CD4-positive, alpha-beta T cell treated with Interleukin-10 for 1 hour (primary cell): ENCODE measurements around the gene VAPA.

Source experiments
- DNase-seq: peaks from one replicate; pipeline ENCODE4 v3.0.0-alpha.2; 2020

Gene VAPA, protein sequence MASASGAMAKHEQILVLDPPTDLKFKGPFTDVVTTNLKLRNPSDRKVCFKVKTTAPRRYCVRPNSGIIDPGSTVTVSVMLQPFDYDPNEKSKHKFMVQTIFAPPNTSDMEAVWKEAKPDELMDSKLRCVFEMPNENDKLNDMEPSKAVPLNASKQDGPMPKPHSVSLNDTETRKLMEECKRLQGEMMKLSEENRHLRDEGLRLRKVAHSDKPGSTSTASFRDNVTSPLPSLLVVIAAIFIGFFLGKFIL

DNA sequence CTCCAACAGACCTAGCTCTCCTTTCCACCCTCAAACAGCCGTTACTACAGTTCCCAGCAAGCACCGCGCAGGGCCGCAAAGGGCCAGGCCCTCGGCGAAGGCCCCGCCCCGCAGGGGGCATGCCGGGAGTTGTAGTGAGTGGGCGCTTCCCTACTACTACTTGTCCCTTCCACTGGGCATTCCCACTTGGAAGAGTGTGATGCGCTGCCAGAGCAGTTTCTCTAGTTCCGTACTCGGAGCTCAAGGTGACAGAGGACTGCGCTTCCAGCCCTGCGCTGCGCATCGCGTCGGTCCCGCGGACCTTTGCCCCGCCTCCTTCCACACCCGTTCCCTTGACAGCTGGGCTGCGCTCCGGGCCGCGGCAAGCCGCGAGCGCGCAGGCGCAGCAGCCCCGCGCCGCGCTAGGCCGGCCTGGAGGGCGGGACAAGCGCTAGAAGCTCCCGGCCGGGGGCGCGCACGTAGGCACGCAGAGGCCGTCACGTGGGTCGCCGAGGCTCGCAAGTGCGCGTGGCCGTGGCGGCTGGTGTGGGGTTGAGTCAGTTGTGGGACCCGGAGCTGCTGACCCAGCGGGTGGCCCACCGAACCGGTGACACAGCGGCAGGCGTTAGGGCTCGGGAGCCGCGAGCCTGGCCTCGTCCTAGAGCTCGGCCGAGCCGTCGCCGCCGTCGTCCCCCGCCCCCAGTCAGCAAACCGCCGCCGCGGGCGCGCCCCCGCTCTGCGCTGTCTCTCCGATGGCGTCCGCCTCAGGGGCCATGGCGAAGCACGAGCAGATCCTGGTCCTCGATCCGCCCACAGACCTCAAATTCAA lies at the start of gene VAPA:
TSS of gene VAPA (plus strand) at position 491 of the 808 bp plus-strand sequence. CDS start at position 732, 241 bp downstream.
- peak; percentile 93 for DNase-seq

DNA sequence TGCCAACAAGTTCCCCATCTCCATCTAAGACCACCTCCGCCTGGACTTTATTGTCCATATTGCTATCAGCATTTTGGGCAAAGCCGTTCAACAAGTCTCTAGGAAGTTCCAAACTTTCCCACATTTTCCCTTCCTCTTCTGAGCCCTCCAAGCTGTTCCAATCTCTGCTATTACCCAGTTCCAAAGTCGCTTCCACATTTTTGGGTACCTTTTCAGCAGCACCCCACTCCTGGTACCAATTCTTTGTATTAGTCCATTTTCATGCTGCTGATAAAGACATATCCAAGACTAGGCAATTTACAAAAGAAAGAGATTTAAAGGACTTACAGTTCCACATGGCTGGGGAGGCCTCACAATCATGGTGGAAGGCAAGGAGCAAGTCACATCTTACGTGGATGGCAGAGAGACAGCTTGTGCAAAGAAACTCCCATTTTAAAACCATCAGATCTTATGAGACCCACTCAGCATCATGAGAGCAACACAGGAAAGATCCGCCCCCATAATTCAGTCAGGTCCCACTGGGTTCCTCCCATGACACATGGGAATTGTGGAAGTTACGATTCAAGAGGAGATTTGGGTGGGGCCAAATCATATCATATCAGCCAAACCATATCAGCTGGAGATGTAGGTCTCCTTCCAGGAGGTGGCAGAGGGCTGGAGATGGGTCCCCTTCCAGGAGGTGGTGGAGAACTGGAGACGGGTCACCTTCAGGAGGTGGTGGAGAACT lies 47.9 kb upstream of the VAPA start:
- DNase-seq: no peak

DNA sequence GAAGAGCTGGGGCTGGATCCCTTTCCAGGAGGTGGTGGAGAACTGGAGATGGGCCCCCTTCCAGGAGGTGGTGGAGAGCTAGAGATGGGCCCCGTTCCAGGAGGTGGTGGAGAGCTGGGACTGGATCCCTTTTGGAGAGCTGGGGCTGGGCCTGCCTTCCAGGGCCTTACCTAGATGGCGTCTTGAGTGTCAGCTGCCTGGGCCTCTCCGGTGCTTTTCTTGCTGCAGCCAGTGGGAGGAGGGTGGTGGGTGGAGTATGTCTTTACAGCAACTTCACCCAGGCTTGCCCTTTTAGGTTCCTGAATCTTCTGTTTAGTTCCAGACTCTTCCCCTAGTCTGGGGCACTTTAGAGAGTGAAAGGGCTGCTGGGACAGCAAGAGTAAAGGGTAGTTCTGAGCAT lies 47.2 kb upstream of the VAPA start:
- no peak for DNase-seq

DNA sequence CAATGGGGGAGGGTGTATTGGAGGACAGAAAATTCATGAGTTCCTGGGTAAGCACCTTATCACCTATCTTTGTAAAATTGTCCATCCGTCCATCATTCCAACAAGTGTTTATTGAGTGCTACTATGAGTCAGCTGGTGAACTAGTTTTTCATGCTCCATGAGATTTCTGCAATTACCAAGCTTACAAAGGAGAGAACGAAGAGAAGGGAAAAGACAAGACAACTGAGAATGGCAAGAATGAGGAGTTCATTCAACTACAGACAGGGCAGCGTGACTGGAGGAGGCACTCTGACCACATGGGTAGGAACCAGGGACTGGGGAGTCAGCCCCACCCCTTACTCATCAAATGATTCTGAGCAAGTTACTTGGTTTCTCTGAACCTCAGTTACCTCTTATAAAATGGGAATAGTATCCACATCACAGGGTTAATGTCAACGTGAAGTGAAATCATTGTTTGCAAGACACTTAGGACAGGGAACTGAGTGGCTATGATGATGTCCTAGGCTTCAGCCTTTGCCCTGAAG lies 46.7 kb upstream of the VAPA start:
- DNase-seq: no peak

DNA sequence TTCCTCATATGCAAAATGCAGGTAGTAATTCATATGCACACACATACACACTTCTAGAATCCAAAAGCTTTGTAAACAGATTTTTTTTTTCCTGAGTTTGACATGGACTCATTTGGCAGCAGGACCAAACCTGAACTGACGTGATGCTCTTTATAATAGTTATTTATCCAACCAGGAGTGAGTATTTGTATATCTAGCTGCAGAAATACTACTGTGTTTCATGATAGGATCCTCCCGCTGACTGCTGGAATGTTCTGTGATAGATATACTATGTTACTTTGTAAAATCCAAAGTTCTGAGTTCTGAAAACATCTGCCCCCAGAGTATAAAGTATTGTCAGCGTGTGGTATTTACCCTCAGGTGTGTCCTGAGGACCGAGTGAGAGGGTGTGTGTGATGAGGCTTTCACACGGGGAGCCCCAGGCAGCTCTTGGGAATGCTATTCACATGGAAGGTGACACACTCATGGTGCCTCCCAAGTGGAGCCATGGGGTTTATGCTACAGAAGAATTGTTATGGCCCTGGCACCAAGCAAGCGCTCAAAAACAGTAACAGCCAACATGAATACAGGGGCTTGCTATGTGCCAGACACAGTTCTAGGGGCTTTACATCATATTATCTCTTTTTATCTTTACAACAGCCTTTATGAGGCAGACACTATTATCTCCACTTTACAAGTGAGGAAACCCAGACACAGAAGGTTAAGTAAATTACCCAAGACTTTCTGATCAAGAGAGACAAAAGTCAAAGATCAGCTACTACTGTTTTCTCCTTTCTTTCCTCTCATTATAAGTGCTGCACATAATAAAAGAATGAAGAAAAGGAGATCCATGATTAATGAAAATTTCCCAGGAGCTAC lies 44.7 kb upstream of the VAPA start:
- no peak for DNase-seq

DNA sequence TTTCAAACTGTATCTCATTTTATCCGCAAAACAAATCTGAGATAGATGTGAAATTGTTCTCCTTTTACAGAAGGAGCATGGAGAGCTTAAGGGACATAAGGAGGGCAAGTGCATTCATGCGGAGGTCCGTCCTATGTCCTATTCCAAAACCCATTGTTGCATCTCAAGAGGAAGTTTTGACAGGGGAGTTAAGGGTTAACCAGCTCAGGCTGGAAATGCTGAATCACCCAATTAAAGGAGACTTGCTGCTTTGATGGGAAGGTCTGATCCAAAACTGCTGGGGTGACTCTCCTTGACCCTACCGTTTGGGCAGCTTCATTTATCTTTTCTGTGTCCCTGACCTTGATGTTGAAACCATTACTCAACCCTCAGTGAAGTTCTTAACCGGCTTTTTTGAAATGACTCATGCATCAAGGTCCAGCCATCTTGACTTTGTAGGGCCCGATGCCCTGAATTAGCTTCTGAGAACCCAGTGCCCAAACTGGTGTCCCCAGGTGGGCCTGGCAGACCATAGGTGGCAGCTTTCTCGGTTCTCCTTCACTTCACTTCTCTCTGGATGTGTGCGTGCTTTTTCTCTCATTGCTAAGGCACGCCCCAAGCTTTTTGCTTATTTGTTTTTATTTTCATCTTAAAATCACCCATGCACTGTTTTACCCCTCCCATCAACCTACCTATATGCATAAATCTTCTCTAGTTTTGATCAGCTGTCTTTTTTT lies 43.9 kb upstream of the VAPA start:
- no peak for DNase-seq

DNA sequence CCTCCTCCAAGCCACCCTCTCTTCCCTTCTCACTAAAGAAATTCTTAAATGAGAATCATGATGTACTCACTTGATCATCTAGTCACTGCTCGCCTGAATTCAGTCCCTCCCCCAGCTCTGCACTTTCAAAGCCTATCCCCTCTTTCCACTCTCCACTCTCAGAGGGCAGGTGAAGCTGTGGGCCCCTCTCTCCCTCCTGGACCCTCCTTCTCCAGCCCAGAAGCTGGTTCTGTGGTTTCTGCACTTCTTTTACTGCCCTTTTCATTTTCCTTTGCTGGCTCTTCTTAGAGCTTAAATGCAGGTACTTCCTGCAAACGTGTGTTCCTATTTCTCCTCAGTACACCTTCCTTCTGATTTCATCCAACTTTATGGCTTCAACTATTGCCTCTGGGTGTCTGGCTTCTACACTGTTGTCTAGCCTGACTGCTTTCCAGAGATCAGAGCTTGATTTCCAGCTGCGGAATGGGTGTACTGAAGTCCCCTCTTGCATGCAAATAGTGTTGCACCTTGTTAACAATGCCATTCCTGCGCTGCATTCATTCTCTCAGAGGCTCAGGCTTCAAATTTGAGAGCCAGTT lies 43.3 kb upstream of the VAPA start:
- DNase-seq: no peak

DNA sequence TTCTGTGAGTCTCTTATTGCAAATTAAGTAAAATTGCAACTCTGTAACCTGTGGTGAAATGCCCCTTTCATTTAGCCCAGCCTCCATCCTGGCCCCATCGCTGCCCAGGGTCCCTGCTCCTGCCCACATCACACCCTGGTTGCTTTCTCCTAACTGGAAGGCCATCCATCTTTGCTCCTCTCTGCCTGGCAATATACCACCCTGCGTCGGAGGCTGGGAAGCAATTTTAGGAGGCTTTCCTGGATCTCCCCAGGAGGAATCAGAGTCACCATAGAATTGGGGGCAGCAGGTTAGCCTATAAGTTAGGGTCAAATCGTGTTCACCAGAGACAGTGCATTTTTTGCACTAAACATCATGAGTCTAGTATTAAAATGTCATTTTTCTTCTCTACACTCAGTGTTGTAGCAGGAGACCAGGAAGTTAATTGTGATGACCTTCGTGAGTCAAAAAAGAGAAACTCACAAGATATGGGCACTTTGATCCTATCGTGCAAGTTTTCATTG lies 42.5 kb upstream of the VAPA start:
- DNase-seq: no peak

DNA sequence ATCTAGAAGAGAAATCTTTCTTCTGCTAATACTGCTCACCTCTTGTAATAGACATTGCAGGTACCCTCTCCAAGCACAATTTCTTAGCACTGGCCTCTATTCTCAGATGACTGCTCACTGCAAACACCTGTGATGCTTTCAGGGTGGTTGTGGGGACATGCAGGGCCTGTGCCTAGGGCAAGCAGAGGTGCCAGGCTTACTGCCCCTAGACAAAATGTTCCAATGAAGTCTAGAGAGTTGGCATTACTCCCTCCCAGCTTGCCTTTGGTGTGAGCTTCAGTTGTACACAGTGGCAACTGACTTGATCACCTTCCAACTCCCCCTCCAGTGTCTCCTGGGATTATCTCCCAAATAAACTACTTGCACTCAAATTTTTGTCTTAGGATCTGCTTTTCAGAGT lies 41.0 kb upstream of the VAPA start:
- no peak for DNase-seq

DNA sequence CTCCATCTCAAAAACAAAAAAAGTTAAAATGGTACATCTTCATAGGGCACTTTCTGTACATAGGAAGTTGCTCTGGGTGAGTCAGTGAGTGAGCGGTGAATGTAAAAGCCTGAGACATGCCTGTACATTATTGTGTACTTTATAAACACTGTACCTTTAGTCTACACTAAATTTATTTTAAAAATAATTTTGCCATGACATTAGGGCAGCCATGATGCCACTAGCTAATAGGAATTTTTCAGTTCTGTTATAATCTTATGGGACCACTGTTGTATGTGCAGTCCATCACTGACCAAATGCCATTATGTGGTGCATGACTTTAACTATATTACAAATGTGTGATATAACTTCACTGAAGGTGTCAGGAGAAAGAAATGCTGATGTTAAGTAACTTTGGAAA lies 39.1 kb upstream of the VAPA start:
- DNase-seq: no peak

DNA sequence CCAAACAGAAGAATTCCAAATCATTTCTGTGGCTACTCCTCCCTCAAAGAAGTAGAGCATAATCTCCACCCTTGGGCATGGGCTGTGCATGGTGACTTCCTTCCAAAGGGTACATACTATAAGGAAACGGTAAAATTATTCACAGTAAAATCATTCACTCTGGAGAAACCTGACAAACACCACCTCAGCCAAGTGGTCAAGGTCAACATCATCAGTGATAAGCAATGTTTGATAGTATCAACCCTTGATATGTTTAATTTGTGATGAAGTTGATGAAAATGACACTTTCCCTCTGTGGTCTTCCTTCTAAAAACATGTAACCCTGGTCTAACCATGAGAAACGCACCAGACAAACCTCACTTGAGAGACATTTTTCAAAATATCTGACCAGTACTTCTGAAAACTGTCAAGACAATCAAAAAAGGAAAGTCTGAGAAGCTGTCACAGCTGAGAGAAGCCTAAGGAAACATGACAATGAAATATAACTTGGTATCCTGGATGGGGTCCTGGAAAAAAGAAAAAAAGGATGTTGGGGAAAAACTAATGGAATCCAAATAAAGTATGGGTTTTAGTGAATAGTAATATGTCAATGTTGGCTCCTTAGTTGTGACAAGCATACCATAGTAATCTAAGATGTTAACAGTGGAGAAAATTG lies 37.5 kb upstream of the VAPA start:
- no peak for DNase-seq

DNA sequence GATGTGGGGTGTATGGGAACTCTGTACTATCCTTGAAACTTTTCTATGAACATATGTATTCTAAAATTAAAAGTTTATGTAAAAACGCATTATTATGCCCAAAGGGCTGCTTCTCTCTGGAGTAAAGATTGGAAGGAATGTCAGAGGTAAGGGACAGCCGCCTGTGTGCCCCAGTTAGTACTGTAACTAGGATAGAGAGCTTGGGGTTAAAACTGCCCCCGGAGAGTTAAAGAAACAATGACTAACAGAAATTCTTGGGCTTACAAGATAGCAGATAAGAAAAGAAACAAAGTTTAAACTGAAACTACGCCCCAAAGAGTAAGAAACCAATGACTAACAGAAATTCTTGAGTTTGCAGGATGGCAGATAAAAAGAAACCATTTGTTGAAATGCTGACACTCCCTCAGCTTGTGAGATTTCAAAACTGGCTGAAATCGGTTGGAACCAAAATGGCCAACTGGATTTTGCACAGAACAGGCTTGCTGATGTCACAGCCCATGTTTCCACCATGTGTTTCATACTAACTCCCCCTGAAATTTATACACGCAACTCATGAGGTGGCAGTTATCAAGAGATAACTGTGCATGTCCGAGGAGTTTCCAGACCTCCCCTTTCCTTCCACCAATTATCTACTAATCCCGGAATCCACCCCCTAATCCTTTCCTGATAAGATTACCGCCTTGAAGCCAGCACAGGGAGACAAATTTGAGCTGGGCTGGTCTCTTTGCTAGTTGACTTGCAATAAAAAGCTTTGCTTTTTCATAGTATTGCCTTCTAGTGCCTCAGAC lies 36.8 kb upstream of the VAPA start:
- DNase-seq: no peak

DNA sequence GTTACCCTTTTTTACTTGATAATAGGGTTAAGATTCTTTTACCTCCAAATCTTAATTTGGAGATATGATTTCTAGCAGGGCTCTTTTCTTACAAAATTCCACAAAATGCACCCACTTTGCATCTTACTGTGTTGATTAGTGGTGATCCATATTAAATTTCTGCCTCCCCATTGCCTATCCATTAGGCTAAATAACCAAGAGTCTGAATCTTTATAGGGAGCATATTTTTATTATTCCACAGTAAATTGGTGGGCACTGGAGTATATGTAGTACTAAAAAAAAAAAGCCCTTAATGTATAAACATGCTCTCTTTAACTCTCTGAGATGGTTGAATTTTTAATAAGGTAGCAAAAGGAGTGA lies 36.2 kb upstream of the VAPA start:
- no peak for DNase-seq

DNA sequence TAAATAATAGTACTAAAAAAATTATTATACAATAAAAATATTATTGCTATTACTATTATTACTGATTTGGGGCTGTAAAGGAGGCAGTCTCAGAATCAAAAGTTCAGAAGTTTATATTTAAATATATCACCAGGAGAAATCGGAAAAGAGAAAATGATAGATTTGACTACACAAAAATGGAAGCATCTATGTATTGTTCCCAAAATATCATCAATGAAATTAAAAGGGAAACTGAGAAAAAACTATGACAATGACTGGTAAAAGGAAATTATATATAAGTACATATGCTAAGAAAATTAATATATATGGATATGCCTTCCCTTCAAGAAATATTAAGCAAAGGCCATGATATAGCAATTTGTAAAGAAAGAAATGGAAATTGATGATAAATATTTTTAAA lies 35.7 kb upstream of the VAPA start:
- DNase-seq: no peak

DNA sequence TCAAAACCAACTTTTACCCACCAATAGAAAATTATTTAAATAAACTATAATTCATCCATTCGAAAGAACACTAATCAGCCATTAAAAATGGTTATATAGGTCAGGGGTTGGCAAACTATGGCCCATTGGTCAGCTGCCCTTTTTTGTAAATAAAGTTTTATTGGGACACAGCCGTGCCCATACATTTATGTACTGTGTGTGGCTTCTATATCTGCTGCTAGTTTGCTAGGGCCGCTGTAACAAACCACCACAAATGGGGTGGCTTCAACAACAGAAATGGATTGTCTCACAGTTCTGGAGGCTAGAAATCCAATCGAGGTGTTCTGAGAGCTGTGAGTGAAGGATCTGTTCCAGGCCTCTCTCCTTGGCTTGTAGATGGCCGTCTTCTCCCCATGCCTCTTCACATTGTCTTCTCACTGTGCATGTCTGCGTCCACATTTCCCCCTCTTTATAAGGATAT lies 35.0 kb upstream of the VAPA start:
- DNase-seq: no peak

DNA sequence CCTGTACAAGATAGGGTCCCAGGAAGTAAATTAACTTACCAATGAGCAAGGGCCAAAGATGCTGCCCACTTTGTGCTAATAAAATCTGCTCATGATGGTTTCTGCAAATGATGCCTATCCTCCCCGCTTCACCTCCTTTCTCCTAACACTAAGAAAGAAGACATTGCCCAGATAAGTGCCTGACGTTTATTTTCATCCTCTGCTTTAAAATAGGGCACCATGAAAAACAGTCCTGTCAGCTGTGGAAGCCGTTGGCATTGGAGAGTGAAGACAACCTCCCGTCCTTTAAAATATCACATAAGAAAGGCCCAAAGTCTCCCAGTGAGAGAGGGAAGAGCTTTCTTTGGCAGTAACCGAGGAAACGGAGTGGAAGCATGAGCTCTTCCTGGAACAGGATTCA lies 29.7 kb upstream of the VAPA start:
- DNase-seq: no peak

DNA sequence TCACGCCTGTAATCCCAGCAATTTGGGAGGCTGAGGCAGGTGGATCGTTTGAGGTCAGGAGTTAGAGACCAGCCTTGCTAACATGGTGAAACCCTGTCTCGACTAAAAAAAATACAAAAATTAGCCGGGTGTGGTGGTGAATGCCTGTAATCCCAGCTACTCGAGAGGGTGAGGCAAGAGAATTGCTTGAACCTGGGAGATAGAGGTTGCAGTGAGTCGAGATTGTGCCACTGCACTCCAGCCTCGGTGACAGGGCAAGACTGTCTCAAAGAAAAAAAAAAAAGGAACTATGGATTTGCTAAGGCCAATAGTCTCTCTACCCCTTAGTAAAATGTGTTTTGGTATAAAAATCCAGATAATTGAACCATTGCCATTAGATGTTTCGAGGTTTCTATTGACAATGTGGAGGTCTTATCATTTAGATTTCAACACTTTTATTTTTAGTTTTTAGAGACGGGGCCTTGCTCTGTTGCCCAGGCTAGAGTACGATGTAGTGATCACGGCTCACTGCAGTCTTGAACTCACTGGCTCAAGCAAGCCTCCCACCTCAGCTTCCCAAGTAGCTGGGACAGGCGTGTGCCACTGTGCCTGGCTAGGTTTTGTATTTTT lies 29.2 kb upstream of the VAPA start:
- no peak for DNase-seq

DNA sequence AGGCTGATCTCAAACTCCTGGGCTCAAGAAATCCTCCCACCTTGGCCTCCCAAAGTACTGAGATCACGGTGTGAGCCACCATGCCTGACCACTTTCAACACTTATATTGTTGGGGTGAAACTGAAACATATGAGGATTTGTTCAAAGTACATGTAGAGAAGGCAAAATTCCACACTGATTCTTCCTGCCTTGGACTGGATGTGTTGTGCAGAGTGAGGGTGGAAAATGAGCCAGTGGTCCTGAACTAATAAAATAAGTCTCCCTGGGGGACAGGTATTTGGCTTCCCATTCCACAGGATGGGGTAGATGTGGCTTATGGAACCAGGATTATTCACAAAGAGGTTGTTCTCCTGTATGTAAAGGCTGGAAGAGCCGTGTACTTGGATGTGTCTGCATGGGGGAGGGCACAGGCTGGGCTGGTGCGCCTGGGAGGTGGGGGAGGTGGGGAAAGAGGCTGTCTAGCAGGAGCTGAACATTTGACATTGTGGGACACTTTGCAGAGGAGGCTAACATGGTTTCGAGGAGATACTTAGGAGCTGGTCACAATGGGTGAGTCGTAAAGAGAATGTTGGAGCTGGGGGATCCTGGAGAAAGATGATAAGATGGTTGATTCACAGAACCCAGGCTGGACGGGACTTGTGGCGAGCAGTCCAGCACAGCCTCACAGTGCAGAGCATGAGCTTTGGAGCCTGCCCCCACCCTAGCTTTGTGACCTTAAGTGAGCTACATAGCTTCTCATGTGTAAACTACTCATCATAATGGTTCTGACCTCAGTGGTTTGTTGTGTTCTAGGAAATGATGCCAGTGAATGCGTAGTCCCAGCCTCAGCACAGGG lies 28.4 kb upstream of the VAPA start, which contains the start of gene TXNDC2:
TSS of gene TXNDC2 (plus strand) at position 804 of the 835 bp plus-strand sequence. CDS start 708 bp downstream, outside the sequence.
- DNase-seq: no peak

DNA sequence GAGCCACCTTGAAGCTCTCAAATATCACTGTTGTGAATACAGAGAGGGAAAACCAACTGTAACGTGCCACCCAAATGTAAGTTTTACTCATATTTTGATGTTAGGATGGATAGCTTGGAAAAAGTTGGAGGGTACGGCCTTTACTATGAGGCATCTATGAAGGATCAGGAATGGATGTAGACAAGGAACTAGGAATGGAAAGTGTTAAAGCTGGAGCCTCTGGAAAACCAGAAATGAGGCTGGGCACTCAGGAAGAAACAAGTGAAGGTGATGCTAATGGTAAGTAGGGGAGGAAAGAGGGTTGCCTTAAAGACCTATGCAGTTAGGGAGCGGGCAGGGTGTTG lies 27.8 kb upstream of the VAPA start:
- no peak for DNase-seq
